Naive thymus-derived CD4-positive, alpha-beta T cell (primary cell): ENCODE results near the gene AFDN. TPM values are rescaled to one million over a fixed set of nuclear protein-coding genes. Genes with fewer than 3 reads are reported as not detected.

Experiments used
- ATAC-seq: fragments of 150-1000 bp; cut with Tn5 transposase; 2 replicates; pipeline ENCODE4 v1.10.0; 2021; ENCODE audit warnings: mild to moderate bottlenecking, moderate library complexity
- CTCF ChIA-PET: fragments of 350-600 bp; sonication (Branson Sonifier 250); formaldehyde crosslinking; loops from one replicate; lab custom pipeline; 2021; ENCODE audit warnings: antibody characterized with exemption; lab: Charles Lee
- POLR2A ChIA-PET: fragments of 350-600 bp; sonication (Branson Sonifier 250); formaldehyde crosslinking; loops from one replicate; lab custom pipeline; 2021; ENCODE audit warnings: antibody characterized with exemption, inconsistent platforms; lab: Charles Lee
- DNase-seq, 9 donors: peaks; one replicate each; pipeline versions ENCODE4 v3.0.0 to v3.0.0-alpha.2; 2020 to 2022; ENCODE audit warnings: mixed read lengths in 1 of 9
- H3K27ac ChIP-seq: one replicate; pipeline ENCODE4 v1.7.0; 2013; ENCODE audit warnings: mild to moderate bottlenecking, low read depth, low read length, moderate library complexity
- H3K27me3 ChIP-seq, 2 donors: one replicate each; pipeline ENCODE4 v1.7.0; 2013; ENCODE audit warnings: low read length in 2 of 2, mild to moderate bottlenecking in 2 of 2, moderate library complexity in 2 of 2; ENCODE audit not compliant: control insufficient read depth in 2 of 2, insufficient read depth in 2 of 2
- H3K36me3 ChIP-seq, 3 experiments: 1 replicate in 2 of 3; 2 replicates in 1 of 3; pipeline ENCODE4 v1.7.0; 2013; ENCODE audit warnings: low read length in 3 of 3, mild to moderate bottlenecking in 3 of 3, moderate library complexity in 1 of 3; ENCODE audit not compliant: insufficient read depth in 3 of 3, control insufficient read depth in 2 of 3
- H3K4me1 ChIP-seq, 2 donors: one replicate each; pipeline ENCODE4 v1.7.0; 2013; ENCODE audit warnings: low read length in 2 of 2, mild to moderate bottlenecking in 2 of 2, moderate library complexity in 1 of 2; ENCODE audit not compliant: control insufficient read depth in 2 of 2, insufficient read depth in 2 of 2
- H3K4me3 ChIP-seq: 2 replicates; pipeline ENCODE4 v1.7.0; 2013; ENCODE audit warnings: mild to moderate bottlenecking, low read length
- H3K9me3 ChIP-seq, 3 experiments: 1 replicate in 2 of 3; 2 replicates in 1 of 3; pipeline ENCODE4 v1.7.0; 2013; ENCODE audit warnings: low read length in 3 of 3; ENCODE audit not compliant: control insufficient read depth in 2 of 3
- H3K27ac Mint-ChIP-seq, 9 donors: one replicate each; pipeline ENCODE4 v1.8.0; 2020 to 2022; ENCODE audit warnings: mixed read lengths in 9 of 9, mild to moderate bottlenecking in 8 of 9, moderate library complexity in 5 of 9, inconsistent platforms in 2 of 9
- H3K27me3 Mint-ChIP-seq, 5 donors: one replicate each; pipeline ENCODE4 v1.8.0; 2021 to 2022; ENCODE audit warnings: mixed read lengths in 5 of 5, mild to moderate bottlenecking in 1 of 5
- H3K36me3 Mint-ChIP-seq, 5 donors: one replicate each; pipeline ENCODE4 v1.8.0; 2020 to 2022; ENCODE audit warnings: mixed read lengths in 5 of 5, mild to moderate bottlenecking in 3 of 5, inconsistent platforms in 1 of 5
- H3K4me1 Mint-ChIP-seq, 7 donors: one replicate each; pipeline ENCODE4 v1.8.0; 2020 to 2022; ENCODE audit warnings: mixed read lengths in 7 of 7, mild to moderate bottlenecking in 3 of 7, inconsistent platforms in 1 of 7
- H3K4me3 Mint-ChIP-seq, 10 donors: one replicate each; pipeline ENCODE4 v1.8.0; 2020 to 2022; ENCODE audit warnings: mild to moderate bottlenecking in 10 of 10, mixed read lengths in 10 of 10, moderate library complexity in 6 of 10, inconsistent platforms in 2 of 10
- H3K9me3 Mint-ChIP-seq, 11 donors: one replicate each; pipeline ENCODE4 v1.8.0; 2020 to 2022; ENCODE audit warnings: mixed read lengths in 11 of 11, mild to moderate bottlenecking in 4 of 11, inconsistent platforms in 1 of 11, moderate library complexity in 1 of 11
- intact Hi-C, 2 donors: fragments of 100-400 bp; cut with micrococcal nuclease; formaldehyde crosslinking; loops; one replicate each; pipeline ENCODE4 v1.15.1; 2023
- polyA plus RNA-seq, 2 donors: library from polyadenylated mRNA; unstranded; fragments of 300-500 nt; fragmentation: Illumina TruSeq; gene quantifications; one replicate each; pipeline ENCODE4 v1.2.3, GENCODE V29; 2021
- total RNA-seq, 6 experiments: library from RNA in 5 of 6; stranded (reverse) in 5 of 6; gene quantifications; 1 replicate in 5 of 6; 2 replicates in 1 of 6; pipeline ENCODE4 v1.2.3 and lab custom pipeline; 2021 to 2026

AFDN gene
- total and polyA plus RNA-seq, 7 experiments from 2014 or later: 0.08 to 55.1 (median 3.6) TPM

DNA sequence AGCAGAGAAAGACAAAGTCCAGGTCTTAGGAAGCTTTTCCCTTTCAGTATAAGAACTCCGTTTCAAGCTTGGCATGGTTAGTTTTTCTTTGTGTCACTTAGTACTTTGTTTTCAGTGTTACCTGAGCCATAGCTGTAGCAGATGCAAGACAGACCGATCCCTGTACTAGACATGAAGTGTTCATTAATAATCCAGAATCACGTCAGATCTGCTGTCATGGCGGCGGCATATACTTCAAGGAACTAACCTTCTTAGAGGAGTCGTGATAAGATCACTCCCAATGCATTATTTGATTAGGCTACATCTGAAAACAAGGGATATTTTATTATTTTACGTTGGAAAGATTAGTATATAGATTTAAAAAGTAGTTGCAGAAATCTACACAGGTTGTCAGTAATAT is 83.9 kb downstream of the AFDN start:
- ChIA-PET CTCF (interaction anchor here (0.6 kb wide), 1 partner anchor 560 kb away, joined by 3 read pairs; no protein-coding TSS in a partner anchor), POLR2A (no interaction called here)
- H3K4me3 Mint-ChIP-seq: no peak overlapping the region
- H3K27ac Mint-ChIP-seq: no peak overlapping the region
- intact Hi-C loops: no loop called here
- H3K4me3 ChIP-seq: no peak overlapping the region
- peaks cover 0 to 2% (median 0%) of the 10 kb centered on the region in 5 donors for H3K36me3 Mint-ChIP-seq
- H3K27me3 Mint-ChIP-seq: peaks cover 0 to 4% (median 0%) of the 10 kb centered on the region in 5 donors
- H3K9me3 ChIP-seq: no peaks in the 10 kb centered on the region
- no peak overlapping the region for H3K27ac ChIP-seq
- H3K9me3 Mint-ChIP-seq: no peaks in the 10 kb centered on the region
- no peaks in the 10 kb centered on the region for H3K36me3 ChIP-seq
- DNase-seq: no peak
- no peak for ATAC-seq
- no peaks in the 10 kb centered on the region for H3K27me3 ChIP-seq
- no peaks in the 10 kb centered on the region for H3K4me1 ChIP-seq
- no peaks in the 10 kb centered on the region for H3K4me1 Mint-ChIP-seq

DNA sequence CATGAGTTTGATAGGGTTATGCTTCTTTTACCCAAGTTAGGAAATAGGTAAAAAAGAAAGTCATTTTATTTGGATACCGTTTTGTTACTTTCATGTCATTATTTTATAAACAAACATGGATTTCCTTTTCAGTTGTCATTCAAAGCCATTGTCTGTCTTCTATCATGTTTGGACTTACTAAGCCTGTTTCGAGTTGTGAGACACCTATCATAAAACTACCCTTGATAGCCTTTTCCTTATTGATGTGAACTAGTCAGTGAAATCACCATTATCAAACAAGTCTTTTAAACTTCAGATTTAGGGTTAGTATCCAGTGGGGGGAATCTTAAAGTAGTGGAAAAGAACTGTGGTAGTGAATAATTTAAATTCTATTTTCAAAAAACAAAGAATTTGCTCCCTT is 85.8 kb downstream of the AFDN start:
- POLR2A ChIA-PET: no interaction called here
- H3K27me3 ChIP-seq: no peaks in the 10 kb centered on the region

GRCh38 chr6:167913699-167914098 is 87.0 kb downstream of the AFDN start:
- Mint-ChIP-seq H3K27ac (no peak overlapping the region), H3K4me1 (no peaks in the 10 kb centered on the region), H3K36me3 (peaks cover 0 to 2% (median 0%) of the 10 kb centered on the region in 5 donors), H3K4me3 (no peak overlapping the region), H3K27me3 (peaks cover 0 to 8% (median 0%) of the 10 kb centered on the region in 5 donors), H3K9me3 (no peaks in the 10 kb centered on the region)
- ATAC-seq: no peak
- Histone ChIP-seq H3K9me3 (no peaks in the 10 kb centered on the region), H3K27me3 (no peaks in the 10 kb centered on the region), H3K27ac (no peak overlapping the region), H3K36me3 (no peaks in the 10 kb centered on the region), H3K4me1 (no peaks in the 10 kb centered on the region), H3K4me3 (no peak overlapping the region)
- intact Hi-C loops: no loop called here
- DNase-seq: no peak
- CTCF ChIA-PET: no interaction called here
- POLR2A ChIA-PET: no interaction called here

More for the DNA sequence above, 85.8 kb downstream of the AFDN start:
- Histone ChIP-seq H3K27ac (no peak overlapping the region), H3K4me3 (no peak overlapping the region), H3K4me1 (no peaks in the 10 kb centered on the region), H3K9me3 (no peaks in the 10 kb centered on the region), H3K36me3 (no peaks in the 10 kb centered on the region)
- DNase-seq (no peak), ATAC-seq (no peak)
- intact Hi-C loops: no loop called here
- peaks cover 0 to 2% (median 0%) of the 10 kb centered on the region in 5 donors for H3K36me3 Mint-ChIP-seq
- no peaks in the 10 kb centered on the region for H3K9me3 Mint-ChIP-seq
- no peak overlapping the region for H3K4me3 Mint-ChIP-seq
- no peaks in the 10 kb centered on the region for H3K4me1 Mint-ChIP-seq
- H3K27me3 Mint-ChIP-seq: peaks cover 0 to 4% (median 0%) of the 10 kb centered on the region in 5 donors
- no peak overlapping the region for H3K27ac Mint-ChIP-seq
- CTCF ChIA-PET: no interaction called here

- Histone ChIP-seq H3K4me3 (no peak overlapping the region), H3K27ac (no peak overlapping the region), H3K4me1 (no peaks in the 10 kb centered on the region), H3K9me3 (no peaks in the 10 kb centered on the region), H3K27me3 (no peaks in the 10 kb centered on the region), H3K36me3 (no peaks in the 10 kb centered on the region)
- ChIA-PET POLR2A (no interaction called here), CTCF (interaction anchor here (0.6 kb wide), 1 partner anchor 9 kb away, joined by 3 read pairs; no protein-coding TSS in a partner anchor)
- H3K27ac Mint-ChIP-seq: no peak overlapping the region
- intact Hi-C loops: no loop called here
- peaks cover 0 to 2% (median 0%) of the 10 kb centered on the region in 5 donors for H3K36me3 Mint-ChIP-seq
- no peak overlapping the region for H3K4me3 Mint-ChIP-seq
- DNase-seq (no peak), ATAC-seq (no peak)
- no peaks in the 10 kb centered on the region for H3K9me3 Mint-ChIP-seq
- H3K4me1 Mint-ChIP-seq: no peaks in the 10 kb centered on the region
- peaks cover 0 to 8% (median 0%) of the 10 kb centered on the region in 5 donors for H3K27me3 Mint-ChIP-seq
These were observed 88.4 kb downstream of the AFDN start for GRCh38 chr6:167915139-167915538.

DNA sequence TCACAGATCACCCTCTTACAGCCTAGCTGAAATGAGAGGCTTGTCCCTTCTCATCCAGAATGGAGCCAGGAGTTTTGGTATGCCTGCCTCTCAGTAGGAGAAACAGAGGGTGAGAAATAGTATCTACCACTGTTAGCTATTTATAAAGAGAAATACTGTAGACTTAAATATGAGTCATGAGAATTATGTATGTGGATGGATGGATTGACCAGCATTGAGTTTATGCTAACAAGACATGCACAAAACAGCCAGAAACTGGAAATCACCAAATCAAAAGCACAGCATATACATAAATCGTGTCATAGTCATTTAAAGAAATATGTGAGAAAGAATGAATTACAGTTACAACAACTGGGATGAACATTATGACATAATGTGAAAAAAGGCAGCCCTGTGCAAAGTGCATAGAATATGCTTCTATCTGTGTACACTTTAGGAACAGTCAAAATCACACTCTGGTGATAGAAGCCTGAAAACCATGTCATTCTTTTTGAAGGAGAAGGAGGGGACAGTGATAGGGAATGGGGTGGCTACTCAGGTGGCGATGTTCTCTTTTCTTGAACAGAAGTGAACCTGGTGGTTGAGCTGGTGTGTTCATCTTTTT is 90.9 kb downstream of the AFDN start:
- no peak for ATAC-seq
- Histone ChIP-seq H3K36me3 (no peaks in the 10 kb centered on the region), H3K27ac (no peak overlapping the region), H3K27me3 (no peaks in the 10 kb centered on the region), H3K4me3 (no peak overlapping the region), H3K4me1 (no peaks in the 10 kb centered on the region), H3K9me3 (no peaks in the 10 kb centered on the region)
- Mint-ChIP-seq H3K4me1 (no peaks in the 10 kb centered on the region), H3K36me3 (peaks cover 0 to 2% (median 0%) of the 10 kb centered on the region in 5 donors), H3K9me3 (no peaks in the 10 kb centered on the region), H3K27me3 (peaks cover 0 to 8% (median 0%) of the 10 kb centered on the region in 5 donors), H3K4me3 (no peak overlapping the region), H3K27ac (no peak overlapping the region)
- CTCF ChIA-PET: no interaction called here
- intact Hi-C loops: no loop called here
- POLR2A ChIA-PET: interaction anchor here (0.6 kb wide), 1 partner anchor 17 kb away, joined by 3 read pairs; no protein-coding TSS in a partner anchor
- no peak for DNase-seq

DNA sequence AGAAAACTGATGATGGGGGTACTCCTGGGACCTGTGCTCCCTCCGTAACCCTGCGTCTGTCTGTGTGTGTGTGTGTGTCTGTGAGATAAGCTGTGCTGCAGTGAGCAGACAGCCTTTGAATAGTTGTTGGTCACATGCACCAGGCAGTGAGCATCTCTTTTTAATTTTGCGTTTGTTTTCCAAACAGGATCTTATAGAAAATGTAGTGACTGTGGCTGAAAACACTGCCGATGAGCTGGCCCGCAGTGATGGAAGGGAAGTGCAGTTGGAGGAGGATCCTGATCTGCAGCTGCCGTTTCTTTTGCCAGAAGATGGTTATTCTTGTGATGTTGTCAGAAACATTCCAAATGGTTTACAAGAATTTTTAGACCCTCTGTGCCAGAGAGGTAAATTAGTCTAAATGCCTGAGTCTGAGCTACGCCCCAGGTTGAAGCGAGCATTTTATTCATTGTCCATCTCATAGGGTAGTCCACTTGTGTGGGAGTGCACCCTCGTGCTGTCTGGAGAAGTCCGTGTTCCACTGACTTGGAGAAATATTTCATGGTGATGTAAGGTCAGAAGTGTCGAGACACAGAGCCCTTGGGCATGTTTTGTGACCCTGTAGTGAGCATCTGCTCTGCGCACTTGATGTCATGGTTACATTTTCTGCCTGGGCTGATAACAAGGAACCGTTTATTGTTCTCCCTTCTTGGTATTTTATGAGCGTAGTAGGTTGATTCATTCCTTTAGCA is 92.0 kb downstream of the AFDN start:
- ChIA-PET CTCF (no interaction called here), POLR2A (interaction anchor here (0.6 kb wide), 1 partner anchor 18 kb away, joined by 3 read pairs; no protein-coding TSS in a partner anchor)
- no peaks in the 10 kb centered on the region for H3K9me3 ChIP-seq
- no peak overlapping the region for H3K27ac Mint-ChIP-seq
- no peaks in the 10 kb centered on the region for H3K4me1 ChIP-seq
- H3K27ac ChIP-seq: no peak overlapping the region
- H3K4me1 Mint-ChIP-seq: no peaks in the 10 kb centered on the region
- H3K36me3 ChIP-seq: no peaks in the 10 kb centered on the region
- H3K9me3 Mint-ChIP-seq: no peaks in the 10 kb centered on the region
- no peak for ATAC-seq
- intact Hi-C loops: no loop called here
- no peak overlapping the region for H3K4me3 Mint-ChIP-seq
- H3K27me3 Mint-ChIP-seq: peaks cover 0 to 4% (median 0%) of the 10 kb centered on the region in 5 donors
- DNase-seq: no peak
- no peak overlapping the region for H3K4me3 ChIP-seq
- H3K27me3 ChIP-seq: no peaks in the 10 kb centered on the region
- H3K36me3 Mint-ChIP-seq: peaks cover 0 to 2% (median 0%) of the 10 kb centered on the region in 5 donors
